HG02840 (cell line): ENCODE measurements around the gene ADGRV1.
"Not testable (repeated sequence)": the region's sequence is repeated elsewhere in the genome, so short reads cannot be mapped to it uniquely, and the experiment has no call there.

Experiments
- ATAC-seq: cut with Tn5 transposase; IDR thresholded peaks from one replicate; pipeline ENCODE4 v1.9.1; 2021; ENCODE audit warnings: mild to moderate bottlenecking, moderate library complexity, moderate number of reproducible peaks; ENCODE audit not compliant: unreplicated experiment, low FRiP score

ADGRV1 gene

DNA sequence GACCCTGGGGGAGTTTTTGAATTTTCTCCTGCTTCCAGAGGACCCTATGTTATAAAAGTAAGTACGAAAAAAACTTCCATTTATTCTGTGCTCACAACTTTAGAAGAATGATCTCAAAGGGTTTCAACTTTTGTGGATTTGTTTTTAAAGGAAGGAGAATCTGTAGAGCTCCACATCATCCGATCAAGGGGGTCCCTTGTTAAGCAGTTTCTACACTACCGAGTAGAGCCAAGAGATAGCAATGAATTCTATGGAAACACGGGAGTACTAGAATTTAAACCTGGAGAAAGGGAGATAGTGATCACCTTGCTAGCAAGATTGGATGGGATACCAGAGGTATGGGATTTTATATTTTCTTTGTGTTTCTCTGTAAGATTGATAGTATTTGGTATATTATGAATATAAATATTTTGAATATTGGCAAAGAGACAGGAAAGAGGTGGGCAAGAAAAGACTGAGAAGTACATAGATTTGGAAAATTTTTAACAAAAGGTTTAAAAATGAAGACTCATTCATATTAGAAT, 84.2 kb downstream of the ADGRV1 start:
- no peak for ATAC-seq

DNA sequence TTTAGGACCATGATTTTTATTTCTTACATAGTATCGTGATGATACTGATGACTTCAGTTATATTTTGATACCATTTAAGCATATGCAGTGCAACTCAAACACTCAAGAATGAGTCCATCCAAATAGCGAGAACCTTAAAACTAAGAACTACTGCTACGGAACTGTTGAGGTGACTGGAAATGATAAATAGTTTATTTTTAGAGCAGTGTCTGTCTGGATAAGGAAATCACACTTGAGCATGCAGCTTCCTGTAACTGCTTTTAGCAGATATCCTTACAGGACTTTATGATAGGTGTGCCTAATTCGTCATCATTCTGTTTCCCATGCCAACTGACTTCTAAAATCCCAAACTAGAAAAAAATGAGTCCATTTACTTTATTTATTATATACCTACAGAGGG, 85.5 kb downstream of the ADGRV1 start:
- ATAC-seq: no peak

DNA sequence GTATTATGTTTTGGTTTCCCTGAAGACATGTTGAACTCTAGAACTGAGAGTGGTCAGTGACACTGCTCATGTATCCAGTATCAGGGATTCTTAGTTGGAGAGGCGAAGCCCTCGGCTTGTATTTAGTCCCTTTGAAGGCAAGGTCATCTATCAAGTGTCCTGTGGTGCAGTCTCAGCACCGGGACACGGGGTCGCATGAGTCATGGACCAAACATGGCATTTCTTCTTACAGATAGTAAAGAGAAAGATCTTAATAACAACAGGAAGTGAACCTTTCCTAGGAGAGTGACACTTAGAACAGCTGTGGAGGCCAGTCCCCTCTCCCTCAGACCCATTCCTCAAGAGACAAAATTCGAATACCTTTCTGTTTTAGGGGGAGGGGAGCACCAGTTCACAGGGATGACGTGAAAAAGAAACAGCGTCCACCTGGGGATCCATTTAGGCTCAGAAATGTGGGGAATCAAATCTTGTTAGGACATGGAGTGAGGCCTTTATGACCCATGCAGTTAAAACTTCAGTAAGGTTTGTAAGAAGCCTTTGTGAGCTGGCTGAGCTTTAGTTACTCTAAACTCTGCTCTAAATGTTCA, 86.5 kb downstream of the ADGRV1 start:
- no peak for ATAC-seq

DNA sequence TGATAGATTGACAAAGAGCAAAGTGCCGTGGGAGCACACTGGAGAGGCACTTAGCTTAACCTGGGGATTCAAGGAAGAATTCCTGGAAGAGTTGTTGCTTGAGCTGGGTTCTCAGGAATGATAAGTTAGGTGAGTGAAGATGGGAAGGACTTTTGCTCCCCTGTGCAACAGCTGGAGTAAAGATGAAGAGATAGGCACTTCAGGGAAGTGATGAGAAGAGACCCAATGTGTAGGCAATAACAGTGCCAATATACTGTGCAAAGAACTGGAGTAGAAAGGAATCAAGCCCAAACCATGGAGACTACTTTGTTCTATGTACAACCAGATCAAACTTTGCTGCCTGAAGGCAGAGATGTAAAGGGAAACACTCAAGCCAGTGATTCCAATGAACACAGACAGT, 92.2 kb downstream of the ADGRV1 start:
- no peak for ATAC-seq

DNA sequence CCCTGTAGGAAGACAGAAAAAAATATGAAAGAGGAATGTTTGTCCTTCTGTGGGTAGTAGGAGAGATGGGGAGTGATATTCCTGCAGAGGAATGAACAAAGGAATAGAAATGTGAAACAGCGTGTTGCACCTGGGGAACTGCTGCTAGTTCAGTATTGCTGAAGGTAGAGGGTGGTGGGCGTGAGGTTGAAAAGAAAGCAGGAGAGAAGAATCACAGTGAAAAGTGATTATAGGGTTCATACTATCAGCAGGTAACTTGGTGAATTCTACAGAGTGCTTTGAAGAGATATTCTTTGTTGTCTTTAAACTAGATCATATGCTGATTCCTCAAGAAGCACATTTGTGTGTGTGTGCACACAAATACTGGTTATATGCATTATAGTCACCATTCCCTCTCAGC, 95.6 kb downstream of the ADGRV1 start:
- ATAC-seq: no peak

DNA sequence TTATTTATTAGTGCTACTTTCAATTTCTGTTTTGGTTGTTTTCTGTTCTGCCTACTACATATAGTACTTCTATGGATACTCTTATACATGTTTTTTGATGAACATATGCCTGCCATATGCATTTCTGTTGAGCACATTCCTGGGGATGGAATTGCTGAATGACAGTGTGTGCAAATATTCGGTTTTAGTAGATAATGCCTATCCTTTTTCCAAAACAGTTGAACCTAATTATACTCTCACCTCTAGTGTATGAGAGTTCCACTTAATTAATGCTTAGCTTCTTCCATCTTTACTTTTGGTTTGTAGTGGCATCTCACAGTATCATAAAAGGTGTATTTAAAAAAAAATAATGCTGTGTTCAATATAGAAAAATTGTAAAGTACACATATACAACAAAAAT, 96.8 kb downstream of the ADGRV1 start:
- no peak for ATAC-seq

DNA sequence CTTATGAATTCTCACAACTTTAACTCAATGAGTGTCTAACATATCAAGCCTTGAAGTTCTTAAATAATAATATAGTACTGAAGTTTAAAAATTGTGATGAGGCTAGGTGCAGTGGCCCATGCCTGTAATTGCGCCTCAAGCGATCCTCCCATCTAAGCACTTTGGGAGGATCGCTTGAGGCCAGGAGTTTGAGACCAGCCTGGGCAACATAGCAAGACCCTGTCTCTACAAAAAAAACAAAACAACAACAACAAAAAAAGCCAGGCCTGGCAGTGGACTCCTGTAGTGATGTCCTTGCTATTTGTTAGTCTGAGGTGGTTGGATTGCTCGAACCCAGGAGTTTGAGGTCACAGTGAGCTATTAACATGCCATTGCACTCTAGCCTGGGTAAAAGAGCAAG, 98.4 kb downstream of the ADGRV1 start:
- no peak for ATAC-seq

DNA sequence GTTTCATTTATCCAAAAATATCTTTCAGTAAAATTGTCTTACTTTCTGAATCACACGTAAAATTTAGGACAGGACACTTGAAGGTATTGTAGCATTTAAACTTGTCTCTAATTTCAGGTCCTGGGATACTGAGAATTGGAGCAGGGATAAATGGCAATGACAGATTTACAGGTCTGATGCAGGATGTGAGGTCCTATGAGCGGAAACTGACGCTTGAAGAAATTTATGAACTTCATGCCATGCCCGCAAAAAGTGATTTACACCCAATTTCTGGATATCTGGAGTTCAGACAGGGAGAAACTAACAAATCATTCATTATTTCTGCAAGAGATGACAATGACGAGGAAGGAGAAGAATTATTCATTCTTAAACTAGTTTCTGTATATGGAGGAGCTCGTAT, 99.2 kb downstream of the ADGRV1 start:
- ATAC-seq: no peak

DNA sequence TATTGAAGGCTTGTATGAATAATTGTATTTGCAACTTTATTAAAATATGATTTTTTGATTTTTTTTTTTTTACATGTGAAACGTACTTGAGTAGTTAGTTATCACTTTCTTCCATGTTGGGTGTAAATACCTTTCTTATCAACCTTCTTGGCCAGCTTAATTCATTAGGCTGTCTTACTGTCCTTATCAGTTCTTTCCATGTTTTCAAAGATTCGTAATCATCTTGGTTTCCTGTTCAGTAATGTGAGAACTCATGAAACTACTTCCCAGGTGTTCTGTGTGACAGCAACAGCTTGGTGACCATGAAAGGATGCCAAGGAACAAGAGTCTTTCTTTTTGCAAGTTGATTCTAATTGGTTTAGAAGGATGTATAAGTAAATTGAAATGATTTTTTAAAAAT, 100.0 kb downstream of the ADGRV1 start:
- no peak for ATAC-seq

DNA sequence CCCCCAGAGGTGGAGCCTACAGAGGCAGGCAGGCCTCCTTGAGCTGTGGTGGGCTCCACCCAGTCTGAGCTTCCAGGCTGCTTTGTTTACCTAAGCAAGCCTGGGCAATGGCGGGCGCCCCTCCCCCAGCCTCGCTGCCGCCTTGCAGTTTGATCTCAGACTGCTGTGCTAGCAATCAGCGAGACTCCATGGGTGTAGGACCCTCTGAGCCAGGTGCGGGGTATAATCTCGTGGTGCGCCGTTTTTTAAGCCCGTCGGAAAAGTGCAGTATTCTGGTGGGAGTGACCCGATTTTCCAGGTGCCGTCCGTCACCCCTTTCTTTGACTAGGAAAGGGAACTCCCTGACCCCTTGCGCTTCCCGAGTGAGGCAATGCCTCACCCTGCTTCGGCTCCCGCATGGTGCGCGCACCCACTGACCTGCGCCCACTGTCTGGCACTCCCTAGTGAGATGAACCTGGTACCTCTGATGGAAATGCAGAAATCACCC, 109.5 kb downstream of the ADGRV1 start:
- not testable (repeated sequence) for ATAC-seq

DNA sequence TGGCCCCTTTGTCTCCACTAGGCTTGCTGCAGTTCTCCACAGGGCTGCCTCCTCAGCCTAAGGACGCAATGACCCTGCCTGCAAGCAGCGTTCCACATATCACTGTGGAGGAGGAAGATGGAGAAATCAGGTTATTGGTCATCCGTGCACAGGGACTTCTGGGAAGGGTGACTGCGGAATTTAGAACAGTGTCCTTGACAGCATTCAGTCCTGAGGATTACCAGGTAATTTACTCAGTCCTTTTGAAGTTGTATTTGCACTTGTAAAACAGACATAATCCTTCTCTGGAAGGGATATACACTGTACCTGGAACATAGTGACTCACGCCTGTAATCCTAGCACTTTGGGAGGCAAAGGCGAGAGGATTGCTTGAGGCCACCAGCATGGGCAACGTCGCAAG, 116.6 kb downstream of the ADGRV1 start:
- no peak for ATAC-seq

DNA sequence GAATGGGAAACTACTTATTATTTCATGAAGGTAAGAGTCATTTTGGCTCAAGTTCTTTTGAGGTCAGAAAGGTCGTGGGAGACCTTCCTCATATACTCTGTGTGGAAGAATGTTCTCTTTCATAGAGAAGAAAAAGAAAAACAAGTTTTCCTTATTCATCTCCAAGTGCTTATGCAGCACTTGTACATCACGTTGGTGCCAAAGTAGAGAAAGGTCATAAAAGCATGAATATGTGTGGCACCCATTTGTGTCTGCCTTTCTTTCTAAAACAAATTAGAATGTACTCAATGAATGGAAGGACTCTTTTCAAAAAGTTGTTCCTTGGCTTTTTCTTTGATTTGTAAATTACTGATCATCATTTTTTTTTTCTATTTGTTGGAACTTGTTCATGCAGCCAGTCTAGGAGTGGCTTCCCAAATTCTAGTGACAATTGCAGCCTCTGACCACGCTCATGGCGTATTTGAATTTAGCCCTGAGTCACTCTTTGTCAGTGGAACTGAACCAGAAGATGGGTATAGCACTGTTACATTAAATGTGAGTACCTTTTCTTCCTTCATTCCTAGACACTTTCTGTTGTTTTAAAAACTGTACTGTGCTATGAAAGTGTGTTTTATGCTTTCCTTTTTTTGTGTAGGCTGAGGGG, 122.4 kb downstream of the ADGRV1 start:
- ATAC-seq: no peak

DNA sequence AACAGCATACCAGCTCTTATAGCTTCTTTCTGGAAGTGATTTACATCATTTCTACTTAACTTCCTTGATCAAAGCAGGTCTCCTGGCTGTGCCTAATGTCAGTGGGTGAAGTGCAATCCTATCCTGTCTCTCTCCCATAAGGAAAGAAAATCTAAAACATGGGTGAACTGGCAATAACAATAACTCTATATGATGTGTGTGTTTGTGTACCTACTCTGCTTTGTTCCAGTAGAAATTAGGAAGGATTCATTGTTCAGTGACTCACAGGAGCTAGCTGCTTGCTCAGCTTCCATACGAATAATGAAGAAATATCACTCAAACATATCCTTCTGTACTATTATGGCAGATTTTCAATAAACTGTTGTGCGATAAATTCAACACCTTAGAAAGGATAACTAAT, 123.7 kb downstream of the ADGRV1 start:
- ATAC-seq: no peak

DNA sequence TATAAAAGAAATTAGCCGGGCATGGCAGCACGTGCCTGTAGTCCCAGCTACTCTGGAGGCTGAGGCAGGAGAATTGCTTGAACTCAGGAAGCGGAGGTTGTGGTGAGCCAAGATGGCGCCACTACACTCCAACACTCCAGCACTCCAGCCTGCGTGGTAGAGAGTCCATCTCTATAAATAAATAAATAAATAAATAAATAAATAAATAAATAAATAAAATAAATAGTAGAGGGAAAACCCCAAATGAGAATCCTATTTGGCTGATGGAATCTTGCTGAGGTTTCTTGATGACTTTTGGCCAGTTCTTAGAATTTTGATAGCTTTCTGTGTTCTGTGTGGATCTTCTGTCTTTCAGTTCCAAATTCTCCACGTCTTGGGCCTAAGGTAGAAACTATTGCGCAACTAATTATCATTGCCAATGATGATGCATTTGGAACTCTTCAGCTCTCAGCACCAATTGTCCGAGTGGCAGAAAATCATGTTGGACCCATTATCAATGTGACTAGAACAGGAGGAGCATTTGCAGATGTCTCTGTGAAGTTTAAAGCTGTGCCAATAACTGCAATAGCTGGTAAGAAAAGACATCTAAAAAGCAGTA, 126.9 kb downstream of the ADGRV1 start:
- ATAC-seq: no peak

DNA sequence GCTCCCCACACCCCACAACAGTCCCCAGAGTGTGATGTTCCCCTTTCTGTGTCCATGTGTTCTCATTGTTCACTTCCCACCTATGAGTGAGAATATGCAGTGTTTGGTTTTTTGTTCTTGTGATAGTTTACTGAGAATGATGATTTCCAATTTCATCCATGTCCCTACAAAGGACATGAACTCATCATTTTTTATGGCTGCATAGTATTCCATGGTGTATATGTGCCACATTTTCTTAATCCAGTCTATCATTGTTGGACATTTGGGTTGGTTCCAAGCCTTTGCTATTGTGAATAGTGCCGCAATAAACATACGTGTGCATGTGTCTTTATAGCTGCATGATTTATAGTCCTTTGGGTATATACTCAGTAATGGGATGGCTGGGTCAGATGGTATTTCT, 127.8 kb downstream of the ADGRV1 start:
- ATAC-seq: not testable (repeated sequence)

DNA sequence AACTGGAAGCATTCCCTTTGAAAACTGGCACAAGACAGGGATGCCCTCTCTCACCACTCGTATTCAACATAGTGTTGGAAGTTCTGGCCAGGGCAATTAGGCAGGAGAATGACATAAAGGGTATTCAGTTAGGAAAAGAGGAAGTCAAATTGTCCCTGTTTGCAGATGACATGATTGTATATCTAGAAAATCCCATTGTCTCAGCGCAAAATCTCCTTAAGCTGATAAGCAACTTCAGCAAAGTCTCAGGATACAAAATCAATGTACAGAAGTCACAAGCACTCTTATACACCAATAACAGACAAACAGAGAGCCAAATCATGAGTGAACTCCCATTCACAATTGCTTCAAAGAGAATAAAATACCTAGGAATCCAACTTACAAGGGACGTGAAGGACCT, 128.9 kb downstream of the ADGRV1 start:
- not testable (repeated sequence) for ATAC-seq

DNA sequence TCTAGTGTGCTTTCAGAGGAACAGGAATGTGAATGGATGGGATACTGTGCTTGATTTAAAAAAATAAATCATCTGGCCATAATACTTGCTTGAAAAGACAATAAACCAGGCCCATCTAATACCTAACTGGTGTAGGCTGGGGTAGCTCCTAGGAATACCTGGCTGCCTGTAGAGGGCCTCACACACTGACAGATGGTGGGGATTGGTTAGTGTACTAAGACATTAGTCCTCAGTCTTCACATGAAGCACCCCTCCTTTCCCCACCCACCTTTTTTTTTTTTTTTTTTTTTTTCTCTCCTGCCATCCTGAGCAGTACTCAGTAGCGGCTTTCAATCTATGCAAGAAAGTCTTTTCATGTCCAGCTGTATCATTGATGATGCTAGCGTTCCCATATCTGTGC, 130.5 kb downstream of the ADGRV1 start:
- ATAC-seq: no peak

DNA sequence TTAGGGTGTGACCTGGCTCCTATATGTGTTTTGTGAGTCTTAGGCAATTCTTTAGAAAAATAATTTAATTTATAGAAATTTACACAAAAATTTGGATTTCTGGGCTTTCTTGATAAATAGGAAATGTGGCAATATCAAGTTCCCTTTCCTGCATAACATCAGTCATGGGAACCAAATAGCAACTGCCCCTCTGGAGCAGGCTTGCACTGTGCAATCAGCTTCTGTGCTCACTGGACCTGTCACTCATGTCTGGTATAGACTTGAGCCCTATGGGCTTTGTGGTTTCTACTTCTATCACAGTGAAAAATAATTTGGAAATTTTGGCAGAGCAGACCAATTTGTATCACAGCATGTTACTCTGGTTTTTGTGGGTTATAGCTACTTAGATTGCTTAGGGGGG, 131.7 kb downstream of the ADGRV1 start:
- ATAC-seq: no peak

DNA sequence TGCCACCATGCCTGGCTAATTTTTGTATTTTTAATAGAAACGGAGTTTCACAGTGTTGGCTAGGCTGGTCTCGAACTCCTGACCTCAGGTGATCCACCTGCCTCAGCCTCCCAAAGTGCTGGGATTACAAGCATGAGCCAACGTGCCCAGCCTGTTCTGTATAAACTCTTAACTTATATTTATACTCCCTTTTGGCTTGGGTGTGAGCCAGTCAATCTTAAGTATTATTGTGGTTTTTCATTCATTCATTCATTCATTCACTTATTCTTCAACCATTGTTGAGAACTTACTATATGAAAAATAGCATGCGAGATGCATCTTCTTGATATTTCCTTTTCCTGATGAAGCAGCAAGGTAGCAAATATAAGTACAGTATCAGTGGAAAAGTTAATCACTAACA, 132.9 kb downstream of the ADGRV1 start:
- ATAC-seq: no peak

DNA sequence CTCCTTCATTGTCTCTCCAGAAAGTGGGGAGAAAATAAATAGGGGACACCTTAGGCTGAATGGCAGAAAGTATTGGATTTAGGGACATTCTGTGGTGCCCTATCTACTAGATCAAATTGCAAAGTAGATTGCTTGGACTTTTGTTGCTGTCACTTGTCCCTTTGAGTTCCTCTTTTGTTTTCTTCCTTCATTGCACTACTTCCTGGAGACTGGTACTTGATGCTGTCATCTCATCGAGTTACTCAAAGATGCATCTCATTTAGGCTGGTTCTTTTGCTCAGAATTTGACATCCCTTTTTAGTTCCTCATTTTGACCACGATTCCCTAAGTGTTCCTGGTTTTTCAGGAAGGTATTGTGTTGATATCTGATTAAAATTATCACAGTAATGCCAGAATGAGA, 137.6 kb downstream of the ADGRV1 start:
- no peak for ATAC-seq

DNA sequence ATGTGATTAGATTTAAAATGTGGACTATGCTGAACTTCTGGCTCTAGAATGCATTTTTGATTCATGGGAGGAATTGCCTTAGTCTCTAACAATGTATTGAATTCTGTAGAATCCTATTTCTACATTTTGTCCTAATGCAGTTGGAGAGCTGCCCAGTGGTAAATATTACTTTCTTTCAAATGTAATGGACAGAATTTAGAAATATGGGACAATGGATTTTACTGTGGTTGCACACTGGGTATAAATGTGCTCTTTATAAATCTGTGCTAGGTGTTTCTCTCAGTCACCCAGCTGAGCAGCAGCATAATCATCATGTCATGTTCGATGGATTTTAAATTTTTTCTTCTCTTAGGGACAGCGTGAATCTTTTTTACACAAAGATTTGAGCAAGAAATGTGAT, 141.7 kb downstream of the ADGRV1 start:
- no peak for ATAC-seq

DNA sequence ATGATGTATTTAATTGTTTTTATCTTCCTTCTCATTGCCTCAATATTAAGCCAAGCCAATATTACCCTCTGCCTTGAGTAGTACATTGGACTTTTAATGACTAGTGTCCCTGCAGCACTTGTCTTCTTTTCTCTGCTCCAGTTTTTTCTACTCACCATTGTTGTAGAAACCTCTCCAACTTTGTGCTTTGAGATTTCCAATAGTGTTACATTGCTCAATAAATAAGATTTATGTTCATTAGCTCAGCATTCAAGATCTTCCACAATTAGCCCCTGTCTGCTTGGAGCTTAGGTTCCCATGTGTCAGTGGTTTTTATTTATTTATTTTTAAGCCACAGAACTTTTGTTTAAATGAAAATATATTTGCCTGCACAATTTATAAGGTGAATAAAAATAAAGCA, 145.3 kb downstream of the ADGRV1 start:
- ATAC-seq: no peak
